ENCODE data around the gene NSUN2.

NSUN2 gene

DNA sequence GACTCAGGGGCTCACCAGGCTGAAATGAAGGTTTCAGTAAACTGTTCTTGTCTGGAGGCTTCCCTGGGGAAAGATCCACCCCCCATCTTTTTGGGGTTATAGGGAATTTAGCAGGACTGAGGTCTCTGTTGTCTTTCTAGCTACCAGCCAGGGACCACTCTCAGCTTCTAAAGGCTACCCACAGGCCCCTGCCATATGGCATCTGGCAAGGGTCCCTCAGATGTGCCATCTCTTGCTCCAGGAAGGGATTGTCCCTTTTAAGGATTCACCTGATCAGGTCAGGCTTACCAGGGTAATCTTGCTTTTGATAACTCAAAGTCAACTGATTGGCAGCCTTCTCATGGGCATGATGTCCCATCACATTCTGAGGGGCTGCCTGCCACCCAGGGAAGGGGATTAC is 65.0 kb downstream of the NSUN2 start:
- Histone ChIP-seq H3K36me3 (ENCODE audit: control insufficient read depth, insufficient read depth, low read length) (no peaks in the 10 kb centered on the region), H3K27me3 (replicated peaks; ENCODE audit: control insufficient read depth, insufficient read depth, low read length) (no peaks in the 10 kb centered on the region), H3K4me3 (replicated peaks; ENCODE audit: low read depth, low read length) (no peak overlapping the region)
- no peak for TF ChIP-seq CTCF (IDR thresholded peaks at IDR 0.05; ENCODE audit: insufficient read depth, low read length, poor library complexity, severe bottlenecking)
- no peak for DNase-seq (ENCODE audit: extremely low read depth, insufficient read length)

DNA sequence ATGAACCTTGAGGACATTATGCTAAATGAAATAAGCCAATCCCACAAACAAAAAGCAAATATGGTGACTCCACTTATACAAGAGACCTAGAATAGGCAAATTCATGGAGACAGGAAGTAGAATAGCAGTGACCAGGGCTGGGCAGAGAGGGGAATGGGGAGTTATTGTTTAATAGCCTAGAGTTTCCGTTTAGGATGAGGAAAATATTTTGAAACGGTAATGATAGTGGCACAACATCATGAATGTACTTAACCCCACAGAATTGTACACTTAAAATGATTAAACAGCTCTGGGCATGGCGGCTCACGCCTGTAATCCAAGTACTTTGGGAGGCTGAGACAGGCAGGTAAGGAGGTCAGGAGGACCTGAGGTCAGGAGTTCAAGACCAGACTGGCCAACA is 65.8 kb downstream of the NSUN2 start:
- Histone ChIP-seq H3K4me3 (replicated peaks; ENCODE audit: low read depth, low read length) (no peak overlapping the region), H3K36me3 (ENCODE audit: control insufficient read depth, insufficient read depth, low read length) (no peaks in the 10 kb centered on the region), H3K27me3 (replicated peaks; ENCODE audit: control insufficient read depth, insufficient read depth, low read length) (no peaks in the 10 kb centered on the region)
- DNase-seq (ENCODE audit: extremely low read depth, insufficient read length) = no peak
- no peak for TF ChIP-seq CTCF (IDR thresholded peaks at IDR 0.05; ENCODE audit: insufficient read depth, low read length, poor library complexity, severe bottlenecking)

DNA sequence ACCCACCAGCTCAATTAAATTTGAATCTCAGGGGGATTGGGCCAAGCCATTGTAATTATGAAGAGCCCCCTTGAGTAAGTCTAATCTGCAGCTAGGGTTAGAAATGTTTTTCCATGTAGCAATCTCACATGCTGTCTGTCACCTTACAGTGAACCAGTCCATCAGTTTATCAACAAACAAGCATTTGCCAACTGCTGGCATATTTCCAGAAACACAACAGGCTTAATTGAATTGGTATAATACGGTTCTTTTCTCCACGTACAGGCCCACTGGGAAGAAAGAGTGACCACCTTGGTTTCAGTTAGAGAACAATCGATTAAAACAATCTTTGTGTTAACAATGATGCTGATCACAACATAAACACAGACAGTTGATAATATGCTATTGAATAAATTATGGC is 67.4 kb downstream of the NSUN2 start:
- Histone ChIP-seq H3K27me3 (replicated peaks; ENCODE audit: control insufficient read depth, insufficient read depth, low read length) (no peaks in the 10 kb centered on the region), H3K36me3 (ENCODE audit: control insufficient read depth, insufficient read depth, low read length) (no peaks in the 10 kb centered on the region), H3K4me3 (replicated peaks; ENCODE audit: low read depth, low read length) (no peak overlapping the region)
- TF ChIP-seq CTCF (IDR thresholded peaks at IDR 0.05; ENCODE audit: insufficient read depth, low read length, poor library complexity, severe bottlenecking) = no peak
- no peak for DNase-seq (ENCODE audit: extremely low read depth, insufficient read length)

- Histone ChIP-seq H3K4me3 (replicated peaks; ENCODE audit: low read depth, low read length) (no peak overlapping the region), H3K27me3 (replicated peaks; ENCODE audit: control insufficient read depth, insufficient read depth, low read length) (no peaks in the 10 kb centered on the region; the same call in 1 of the 2 replicates), H3K36me3 (ENCODE audit: control insufficient read depth, insufficient read depth, low read length) (no peaks in the 10 kb centered on the region)
- DNase-seq (ENCODE audit: extremely low read depth, insufficient read length) = no peak
- no peak for TF ChIP-seq CTCF (IDR thresholded peaks at IDR 0.05; ENCODE audit: insufficient read depth, low read length, poor library complexity, severe bottlenecking)
Observed at GRCh38 chr5:6557807-6558575, 74.9 kb downstream of the NSUN2 start.

- no peak for DNase-seq (ENCODE audit: extremely low read depth, insufficient read length)
- no peaks in the 10 kb centered on the region for H3K36me3 ChIP-seq (ENCODE audit: control insufficient read depth, insufficient read depth, low read length)
- no peak for TF ChIP-seq CTCF (IDR thresholded peaks at IDR 0.05; ENCODE audit: insufficient read depth, low read length, poor library complexity, severe bottlenecking)
Observed at GRCh38 chr5:6556802-6557102, 76.1 kb downstream of the NSUN2 start.

More at GRCh38 chr5:6556802-6557102, 76.1 kb downstream of the NSUN2 start:
- Histone ChIP-seq H3K4me3 (replicated peaks; ENCODE audit: low read depth, low read length) (no peak overlapping the region), H3K27me3 (replicated peaks; ENCODE audit: control insufficient read depth, insufficient read depth, low read length) (no peaks in the 10 kb centered on the region; the same call in 1 of the 2 replicates)
